Measurements from ENCODE around the gene TMEM61.

- TF ChIP-seq, protein P1, sequence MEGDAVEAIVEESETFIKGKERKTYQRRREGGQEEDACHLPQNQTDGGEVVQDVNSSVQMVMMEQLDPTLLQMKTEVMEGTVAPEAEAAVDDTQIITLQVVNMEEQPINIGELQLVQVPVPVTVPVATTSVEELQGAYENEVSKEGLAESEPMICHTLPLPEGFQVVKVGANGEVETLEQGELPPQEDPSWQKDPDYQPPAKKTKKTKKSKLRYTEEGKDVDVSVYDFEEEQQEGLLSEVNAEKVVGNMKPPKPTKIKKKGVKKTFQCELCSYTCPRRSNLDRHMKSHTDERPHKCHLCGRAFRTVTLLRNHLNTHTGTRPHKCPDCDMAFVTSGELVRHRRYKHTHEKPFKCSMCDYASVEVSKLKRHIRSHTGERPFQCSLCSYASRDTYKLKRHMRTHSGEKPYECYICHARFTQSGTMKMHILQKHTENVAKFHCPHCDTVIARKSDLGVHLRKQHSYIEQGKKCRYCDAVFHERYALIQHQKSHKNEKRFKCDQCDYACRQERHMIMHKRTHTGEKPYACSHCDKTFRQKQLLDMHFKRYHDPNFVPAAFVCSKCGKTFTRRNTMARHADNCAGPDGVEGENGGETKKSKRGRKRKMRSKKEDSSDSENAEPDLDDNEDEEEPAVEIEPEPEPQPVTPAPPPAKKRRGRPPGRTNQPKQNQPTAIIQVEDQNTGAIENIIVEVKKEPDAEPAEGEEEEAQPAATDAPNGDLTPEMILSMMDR (IDR thresholded peaks at IDR 0.05; ENCODE audit: low read length) = no peak
- no peak for TF ChIP-seq EZH2 (optimal IDR thresholded peaks at IDR 0.05; ENCODE audit: low read depth, low read length)
Measured at GRCh38 chr1:54979327-54979891, 1.0 kb upstream of the TMEM61 start.
